HG02870 (cell line): Measurements from ENCODE around the gene AFF3.
"Not testable (repeated sequence)": the region's sequence is repeated elsewhere in the genome, so short reads cannot be mapped to it uniquely, and the experiment has no call there.

Experiments used
- ATAC-seq: cut with Tn5 transposase; IDR thresholded peaks from one replicate; pipeline ENCODE4 v1.9.1; 2021; ENCODE audit warnings: mild to moderate bottlenecking, moderate library complexity; ENCODE audit not compliant: unreplicated experiment

Gene AFF3

GRCh38 chr2:99977966-99978365 lies 164.4 kb downstream of the AFF3 start:
- ATAC-seq: no peak

- no peak for ATAC-seq
Measured at GRCh38 chr2:99975386-99975785, 167.0 kb downstream of the AFF3 start.

- no peak for ATAC-seq
Measured at GRCh38 chr2:99974682-99975375, 167.6 kb downstream of the AFF3 start.

GRCh38 chr2:99974275-99974674 lies 168.1 kb downstream of the AFF3 start:
- no peak for ATAC-seq

GRCh38 chr2:99971326-99971900 lies 171.0 kb downstream of the AFF3 start:
- ATAC-seq: no peak

GRCh38 chr2:99970292-99970868 lies 172.0 kb downstream of the AFF3 start:
- no peak for ATAC-seq

GRCh38 chr2:99961196-99961913 lies 181.0 kb downstream of the AFF3 start:
- no peak for ATAC-seq

- no peak for ATAC-seq
Measured at GRCh38 chr2:99960790-99961189, 181.6 kb downstream of the AFF3 start.

- no peak for ATAC-seq
Measured at GRCh38 chr2:99960291-99960690, 182.1 kb downstream of the AFF3 start.

- no peak for ATAC-seq
Measured at GRCh38 chr2:99959261-99960014, 183.0 kb downstream of the AFF3 start.

- ATAC-seq: no peak
Measured at GRCh38 chr2:99957332-99958133, 184.9 kb downstream of the AFF3 start.

- ATAC-seq: no peak
Measured at GRCh38 chr2:99956232-99957030, 186.0 kb downstream of the AFF3 start.

GRCh38 chr2:99953750-99954149 lies 188.6 kb downstream of the AFF3 start:
- ATAC-seq: no peak

- no peak for ATAC-seq
Measured at GRCh38 chr2:99949963-99950362, 192.4 kb downstream of the AFF3 start.

- ATAC-seq: no peak
Measured at GRCh38 chr2:99949530-99949929, 192.9 kb downstream of the AFF3 start.

GRCh38 chr2:99948010-99948409 lies 194.4 kb downstream of the AFF3 start:
- ATAC-seq: no peak

GRCh38 chr2:99947366-99947765 lies 195.0 kb downstream of the AFF3 start:
- ATAC-seq: not testable (repeated sequence)

GRCh38 chr2:99944019-99944418 lies 198.4 kb downstream of the AFF3 start:
- ATAC-seq: no peak

- ATAC-seq: no peak
Measured at GRCh38 chr2:99942561-99943347, 199.6 kb downstream of the AFF3 start.
